Tibial artery (tissue), 4 donors: ENCODE measurements around the gene SETBP1.
A peak's percentile ranks its signal among the peaks of the same experiment; 100 is the strongest.

ENCODE experiments used
- DNase-seq, 2 donors: peaks; one replicate each; pipeline ENCODE4 v3.0.0-alpha.2; 2019
- H3K27ac ChIP-seq, 2 donors: fragments of 200-600 bp; sonication (generic) in 1 of 2; 1 replicate in 1 of 2; 2 replicates in 1 of 2; pipeline ENCODE4 v1.5.1; 2018 to 2019; ENCODE audit warnings: mild to moderate bottlenecking in 1 of 2
- H3K27me3 ChIP-seq, 2 donors: fragments of 200-600 bp; sonication (generic) in 1 of 2; one replicate each; pipeline versions ENCODE4 v1.5.1 to v1.6.0; 2016 to 2019
- H3K36me3 ChIP-seq, 3 donors: fragments of 200-600 bp; sonication (generic) in 2 of 3; one replicate each; pipeline ENCODE4 v1.5.1; 2016 to 2019; ENCODE audit warnings: mild to moderate bottlenecking in 2 of 3
- H3K4me1 ChIP-seq, 4 donors: fragments of 200-600 bp; sonication (generic) in 2 of 4; 1 replicate in 3 of 4; 2 replicates in 1 of 4; pipeline ENCODE4 v1.5.1; 2016 to 2019
- H3K4me3 ChIP-seq, 2 donors: fragments of 200-600 bp; sonication (generic) in 1 of 2; 1 replicate in 1 of 2; 2 replicates in 1 of 2; pipeline ENCODE4 v1.5.1; 2018 to 2019; ENCODE audit warnings: mild to moderate bottlenecking in 2 of 2
- H3K9me3 ChIP-seq, 3 donors: fragments of 200-600 bp; sonication (generic) in 1 of 3; one replicate each; pipeline ENCODE4 v1.5.1; 2016 to 2019
- CTCF ChIP-seq, 2 experiments: fragments of 200-600 bp in 1 of 2; fragments of 450-650 bp in 1 of 2; IDR thresholded peaks; one replicate each; pipeline ENCODE4 v1.5.1; 2017 to 2019; ENCODE audit warnings: antibody characterized with exemption in 2 of 2, mild to moderate bottlenecking in 1 of 2, moderate library complexity in 1 of 2
- intact Hi-C: fragments of 100-400 bp; cut with DNase I; formaldehyde crosslinking; loops from one replicate; pipeline ENCODE4 v1.15.0; 2023; ENCODE audit warnings: low total_unique reads

SETBP1 gene

GRCh38 chr18:44741511-44741910 lies 60.8 kb downstream of the SETBP1 start:
- Histone ChIP-seq H3K36me3 (no peaks in the 10 kb centered on the region), H3K4me3 (no peak overlapping the region), H3K4me1 (peaks cover 0 to 63% (median 23%) of the 10 kb centered on the region in 4 donors), H3K9me3 (no peaks in the 10 kb centered on the region), H3K27me3 (no peaks in the 10 kb centered on the region), H3K27ac (no peak overlapping the region)
- intact Hi-C loops = no loop called here
- no peak for DNase-seq
- no peak for TF ChIP-seq CTCF (IDR thresholded peaks at IDR 0.05)

- TF ChIP-seq CTCF (IDR thresholded peaks at IDR 0.05) = no peak
- H3K4me1 ChIP-seq = peaks cover 0 to 64% (median 25%) of the 10 kb centered on the region in 4 donors
- peak overlapping the region in 1 of 2 donors; percentile 42 for H3K27ac ChIP-seq
- H3K9me3 ChIP-seq = no peaks in the 10 kb centered on the region
- no peaks in the 10 kb centered on the region for H3K36me3 ChIP-seq
- no peaks in the 10 kb centered on the region for H3K27me3 ChIP-seq
- H3K4me3 ChIP-seq = no peak overlapping the region
- intact Hi-C loops = no loop called here
- DNase-seq = no peak
These were observed 61.4 kb downstream of the SETBP1 start for GRCh38 chr18:44742126-44742525.

- Histone ChIP-seq H3K4me1 (peaks cover 0 to 64% (median 28%) of the 10 kb centered on the region in 4 donors), H3K4me3 (no peak overlapping the region), H3K9me3 (no peaks in the 10 kb centered on the region), H3K36me3 (no peaks in the 10 kb centered on the region), H3K27ac (peak overlapping the region in 1 of 2 donors; percentile 42), H3K27me3 (no peaks in the 10 kb centered on the region)
- intact Hi-C loops = no loop called here
- no peak for TF ChIP-seq CTCF (IDR thresholded peaks at IDR 0.05)
- DNase-seq = peak in 1 of 2 donors; percentile 66
These were observed 62.1 kb downstream of the SETBP1 start for GRCh38 chr18:44742718-44743311.

- no peak overlapping the region for H3K4me3 ChIP-seq
These were observed 62.9 kb downstream of the SETBP1 start for GRCh38 chr18:44743631-44744030.

GRCh38 chr18:44744161-44745121 lies 63.8 kb downstream of the SETBP1 start:
- no peaks in the 10 kb centered on the region for H3K36me3 ChIP-seq
- TF ChIP-seq CTCF (IDR thresholded peaks at IDR 0.05) = no peak
- peaks cover 0 to 65% (median 29%) of the 10 kb centered on the region in 4 donors for H3K4me1 ChIP-seq
- H3K27ac ChIP-seq = peak overlapping the region in 1 of 2 donors; percentile 7
- no peaks in the 10 kb centered on the region for H3K27me3 ChIP-seq
- H3K4me3 ChIP-seq = peak overlapping the region in 1 of 2 donors; percentile 8
- DNase-seq = peak in 1 of 2 donors; percentile 70
- no peaks in the 10 kb centered on the region for H3K9me3 ChIP-seq
- intact Hi-C loops = no loop called here

More at GRCh38 chr18:44743631-44744030, 62.9 kb downstream of the SETBP1 start:
- peak overlapping the region in 1 of 2 donors; percentile 42 for H3K27ac ChIP-seq
- no peaks in the 10 kb centered on the region for H3K9me3 ChIP-seq
- intact Hi-C loops = no loop called here
- peaks cover 0 to 65% (median 29%) of the 10 kb centered on the region in 4 donors for H3K4me1 ChIP-seq
- H3K36me3 ChIP-seq = no peaks in the 10 kb centered on the region
- no peak for TF ChIP-seq CTCF (IDR thresholded peaks at IDR 0.05)
- no peaks in the 10 kb centered on the region for H3K27me3 ChIP-seq
- no peak for DNase-seq
